NCI-H1436 treated with DMSO at 0.1 percent for 48 hours (cell line): ENCODE measurements around the gene PDIA5.
"Not testable (repeated sequence)": the region's sequence is repeated elsewhere in the genome, so short reads cannot be mapped to it uniquely, and the experiment has no call there.

ENCODE experiments used
- DNase-seq: peaks from one replicate; lab custom pipeline; 2025; lab: John Stamatoyannopoulos, UW

Gene PDIA5

GRCh38 chr3:123150449-123151215 lies 83.8 kb downstream of the PDIA5 start:
- no peak for DNase-seq

GRCh38 chr3:123151251-123151705 lies 84.5 kb downstream of the PDIA5 start:
- DNase-seq, result no peak

GRCh38 chr3:123151853-123152420 lies 85.1 kb downstream of the PDIA5 start:
- DNase-seq, result not testable (repeated sequence)

- no peak for DNase-seq
Measured at GRCh38 chr3:123152687-123153086, 85.9 kb downstream of the PDIA5 start.

- DNase-seq, result no peak
Measured at GRCh38 chr3:123153125-123154019, 86.5 kb downstream of the PDIA5 start.

- DNase-seq, result no peak
Measured at GRCh38 chr3:123154020-123154985, 87.5 kb downstream of the PDIA5 start.

GRCh38 chr3:123155471-123156011 lies 88.7 kb downstream of the PDIA5 start:
- DNase-seq, result no peak

- DNase-seq, result no peak
Measured at GRCh38 chr3:123156276-123156995, 89.6 kb downstream of the PDIA5 start.

- no peak for DNase-seq
Measured at GRCh38 chr3:123157209-123157597, 90.4 kb downstream of the PDIA5 start.

GRCh38 chr3:123157598-123158287 lies 90.9 kb downstream of the PDIA5 start:
- no peak for DNase-seq

GRCh38 chr3:123158330-123158729 lies 91.5 kb downstream of the PDIA5 start:
- no peak for DNase-seq

GRCh38 chr3:123158899-123159390 lies 92.1 kb downstream of the PDIA5 start:
- no peak for DNase-seq

- DNase-seq, result no peak
Measured at GRCh38 chr3:123159926-123160635, 93.3 kb downstream of the PDIA5 start.

- no peak for DNase-seq
Measured at GRCh38 chr3:123161167-123161566, 94.3 kb downstream of the PDIA5 start.

- no peak for DNase-seq
Measured at GRCh38 chr3:123163141-123163540, 96.3 kb downstream of the PDIA5 start.

GRCh38 chr3:123165163-123165562 lies 98.3 kb downstream of the PDIA5 start:
- DNase-seq, result no peak

GRCh38 chr3:123167686-123168085 lies 100.9 kb downstream of the PDIA5 start:
- no peak for DNase-seq

GRCh38 chr3:123168122-123168521 lies 101.3 kb downstream of the PDIA5 start:
- DNase-seq, result no peak

- DNase-seq, result no peak
Measured at GRCh38 chr3:123168605-123169004, 101.8 kb downstream of the PDIA5 start.
